Lower lobe of right lung (tissue), 2 donors: Measurements from ENCODE around the gene CFAP206. TPM values are rescaled to one million over a fixed set of nuclear protein-coding genes. Genes with fewer than 3 reads are reported as not detected.

Experiments
- ATAC-seq, 2 donors: fragments of 200-7000 bp; cut with Tn5 transposase; one replicate each; pipeline ENCODE4 v1.9.1; 2020 to 2022; ENCODE audit warnings: mild to moderate bottlenecking in 2 of 2, moderate library complexity in 2 of 2
- DNase-seq: peaks from one replicate; pipeline ENCODE4 v3.0.0-alpha.2; 2020
- H3K27ac ChIP-seq: fragments of 200-600 bp; one replicate; pipeline ENCODE4 v1.8.0; 2022
- H3K27me3 ChIP-seq: fragments of 200-600 bp; one replicate; pipeline ENCODE4 v1.8.0; 2022; ENCODE audit warnings: low read depth
- H3K36me3 ChIP-seq: fragments of 200-600 bp; one replicate; pipeline ENCODE4 v1.8.0; 2022; ENCODE audit warnings: mild to moderate bottlenecking
- H3K4me1 ChIP-seq: fragments of 200-600 bp; one replicate; pipeline ENCODE4 v1.8.0; 2022
- H3K4me3 ChIP-seq: fragments of 200-600 bp; one replicate; pipeline ENCODE4 v1.8.0; 2022; ENCODE audit warnings: mild to moderate bottlenecking
- H3K9me3 ChIP-seq: fragments of 200-600 bp; one replicate; pipeline ENCODE4 v1.8.0; 2022
- CTCF ChIP-seq: fragments of 200-600 bp; IDR thresholded peaks from one replicate; pipeline ENCODE4 v1.8.0; 2022; ENCODE audit warnings: antibody characterized with exemption, mild to moderate bottlenecking
- intact Hi-C: fragments of 100-400 bp; cut with DNase I; formaldehyde crosslinking; loops from one replicate; pipeline ENCODE4 v1.11.0; 2022
- total RNA-seq: library from RNA; stranded (reverse); fragmentation: NEBNext Ultra II Directional; extraction: Animal tissue kit (Norgen Biotek cat#: 25700); gene quantifications from one replicate; pipeline ENCODE4 v1.2.1, GENCODE V29; 2021
- donor health status: DM: no; HTN: yes; CAD: no; lungs with severe emphysema.

The CFAP206 gene
- total RNA-seq, 1 donor from 2014 or later, result 3.9 TPM

DNA sequence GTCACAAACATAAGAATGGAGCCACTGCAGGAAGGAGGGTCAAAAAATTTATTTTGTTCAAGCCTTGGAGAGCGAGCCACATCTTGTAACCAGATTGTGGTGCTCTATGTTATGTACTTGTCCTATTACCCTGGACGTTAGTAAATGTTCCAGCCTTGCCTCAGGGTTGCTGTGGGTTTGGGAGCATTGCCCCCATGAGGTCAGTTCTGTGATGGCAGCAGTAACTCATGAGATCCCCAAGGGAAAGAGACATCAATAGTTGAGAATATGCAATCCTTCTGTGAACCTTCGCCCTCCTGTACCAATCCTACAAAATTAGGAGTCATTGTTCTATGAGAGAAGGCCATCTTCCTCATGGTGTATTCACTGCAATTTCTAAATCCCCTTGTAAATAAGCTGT is 16.4 kb upstream of the CFAP206 start:
- Histone ChIP-seq H3K27me3 (no peaks in the 10 kb centered on the region), H3K36me3 (no peaks in the 10 kb centered on the region), H3K27ac (no peak overlapping the region), H3K9me3 (no peaks in the 10 kb centered on the region), H3K4me3 (no peak overlapping the region), H3K4me1 (no peaks in the 10 kb centered on the region)
- ATAC-seq (peak in 1 of 2 donors; percentile 35), DNase-seq (no peak)
- no peak for TF ChIP-seq CTCF
- intact Hi-C loops, result no loop called here

DNA sequence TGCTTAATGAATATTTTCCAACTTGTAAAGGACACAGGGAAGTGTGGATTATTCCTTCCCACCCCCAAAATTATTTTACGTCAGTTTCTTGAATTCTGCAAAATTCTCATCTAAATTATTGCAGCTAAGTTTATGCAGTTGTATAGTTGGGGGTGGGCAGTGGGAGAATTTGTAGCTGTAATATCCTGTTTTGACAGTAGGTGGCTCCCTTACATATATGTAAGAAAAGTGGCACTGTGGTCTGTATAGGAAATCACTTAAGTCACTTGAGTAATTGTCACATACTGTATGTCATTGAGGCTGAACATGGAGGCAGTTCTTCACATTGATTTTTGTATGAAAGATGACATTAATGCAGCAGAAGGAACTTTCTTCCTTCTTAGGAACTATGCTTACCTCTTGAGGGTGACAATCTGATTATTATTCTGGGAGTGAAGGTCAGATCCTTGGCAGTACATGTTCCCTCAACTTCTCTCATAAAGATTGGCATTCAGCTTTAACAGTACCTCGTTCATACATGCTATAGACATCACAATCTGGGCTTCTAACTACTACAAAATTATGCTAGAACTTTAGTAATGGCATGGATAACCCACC is 14.6 kb upstream of the CFAP206 start:
- Histone ChIP-seq H3K9me3 (no peaks in the 10 kb centered on the region), H3K36me3 (no peaks in the 10 kb centered on the region), H3K4me3 (no peak overlapping the region), H3K27ac (no peak overlapping the region), H3K27me3 (no peaks in the 10 kb centered on the region), H3K4me1 (no peaks in the 10 kb centered on the region)
- TF ChIP-seq CTCF, result peak; percentile 70
- DNase-seq, result no peak
- peak; percentile 91 for ATAC-seq
- intact Hi-C loops, result no loop called here

- Histone ChIP-seq H3K27me3 (no peaks in the 10 kb centered on the region), H3K9me3 (no peaks in the 10 kb centered on the region), H3K4me1 (no peaks in the 10 kb centered on the region), H3K36me3 (no peaks in the 10 kb centered on the region), H3K27ac (no peak overlapping the region), H3K4me3 (no peak overlapping the region)
- DNase-seq (no peak), ATAC-seq (no peak)
- TF ChIP-seq CTCF, result no peak
- intact Hi-C loops, result no loop called here
These were observed 12.3 kb upstream of the CFAP206 start for GRCh38 chr6:87395431-87395830.

GRCh38 chr6:87396595-87397392 is 11.0 kb upstream of the CFAP206 start:
- no peaks in the 10 kb centered on the region for H3K36me3 ChIP-seq
- no peak overlapping the region for H3K27ac ChIP-seq
- H3K4me3 ChIP-seq, result no peak overlapping the region
- H3K4me1 ChIP-seq, result no peaks in the 10 kb centered on the region
- no peaks in the 10 kb centered on the region for H3K27me3 ChIP-seq
- TF ChIP-seq CTCF, result no peak
- H3K9me3 ChIP-seq, result no peaks in the 10 kb centered on the region
- intact Hi-C loops, result no loop called here
- peak in 1 of 2 donors; percentile 64 for ATAC-seq
- no peak for DNase-seq

DNA sequence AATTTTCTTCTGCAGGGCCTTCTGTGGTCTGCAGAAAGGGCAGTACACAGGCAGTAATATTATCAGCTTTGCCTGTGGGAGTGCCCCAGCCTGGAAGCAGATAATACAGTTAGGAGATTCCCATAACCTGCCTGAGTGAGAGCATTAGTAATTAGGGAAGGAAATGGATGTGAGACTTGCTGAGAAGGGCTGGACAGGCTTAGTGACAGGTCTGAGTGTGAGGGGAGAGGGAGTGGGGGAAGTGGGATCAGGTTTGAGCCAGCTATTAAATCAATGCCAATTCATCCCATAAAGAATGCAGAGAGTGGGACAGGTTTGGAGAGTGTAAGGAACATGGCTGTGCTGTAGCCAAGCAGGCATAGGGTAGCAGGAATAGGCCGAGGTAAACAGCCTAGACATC is 10.1 kb upstream of the CFAP206 start:
- ATAC-seq, result no peak
- H3K27me3 ChIP-seq, result no peaks in the 10 kb centered on the region
- H3K4me1 ChIP-seq, result no peaks in the 10 kb centered on the region
- H3K36me3 ChIP-seq, result no peaks in the 10 kb centered on the region
- H3K27ac ChIP-seq, result no peak overlapping the region
- TF ChIP-seq CTCF, result no peak
- no peak for DNase-seq
- intact Hi-C loops, result no loop called here
- H3K9me3 ChIP-seq, result no peaks in the 10 kb centered on the region
- H3K4me3 ChIP-seq, result no peak overlapping the region
